ENCODE data around the gene SPACA4.

SPACA4 gene

DNA sequence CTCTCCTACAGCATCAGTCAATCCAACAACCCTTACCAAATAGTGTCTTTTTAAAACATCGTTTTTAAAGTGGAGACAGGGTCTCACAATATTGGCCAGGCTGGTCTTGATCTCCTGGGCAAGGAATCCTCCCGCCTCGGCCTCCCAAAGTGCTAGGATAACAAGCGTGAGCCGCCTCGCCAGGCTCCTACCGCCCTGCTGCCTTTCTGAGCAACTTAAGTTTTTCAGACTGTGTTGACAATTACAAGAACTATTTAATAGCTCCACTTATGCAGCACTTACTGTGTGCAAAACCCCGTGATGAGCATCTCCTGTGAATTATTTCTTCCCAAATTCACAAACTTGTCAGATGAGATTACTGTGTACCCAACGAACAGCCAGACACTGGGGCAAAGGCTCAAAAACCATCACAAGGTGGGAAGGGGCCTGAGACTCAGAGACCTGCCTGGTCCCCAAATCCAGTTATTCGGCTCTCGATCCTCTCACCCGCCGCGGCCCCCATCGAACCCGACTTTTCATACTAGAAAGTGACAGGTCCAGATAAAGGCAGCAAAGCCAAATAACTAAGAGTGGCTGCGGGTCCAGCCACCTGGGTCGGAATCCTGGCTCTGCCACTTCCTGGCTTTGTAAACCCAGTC, 11.9 kb downstream of the SPACA4 start:
- in situ Hi-C loops (cut with MboI; ENCODE audit: low sequenced_read_pairs): no loop called here

DNA sequence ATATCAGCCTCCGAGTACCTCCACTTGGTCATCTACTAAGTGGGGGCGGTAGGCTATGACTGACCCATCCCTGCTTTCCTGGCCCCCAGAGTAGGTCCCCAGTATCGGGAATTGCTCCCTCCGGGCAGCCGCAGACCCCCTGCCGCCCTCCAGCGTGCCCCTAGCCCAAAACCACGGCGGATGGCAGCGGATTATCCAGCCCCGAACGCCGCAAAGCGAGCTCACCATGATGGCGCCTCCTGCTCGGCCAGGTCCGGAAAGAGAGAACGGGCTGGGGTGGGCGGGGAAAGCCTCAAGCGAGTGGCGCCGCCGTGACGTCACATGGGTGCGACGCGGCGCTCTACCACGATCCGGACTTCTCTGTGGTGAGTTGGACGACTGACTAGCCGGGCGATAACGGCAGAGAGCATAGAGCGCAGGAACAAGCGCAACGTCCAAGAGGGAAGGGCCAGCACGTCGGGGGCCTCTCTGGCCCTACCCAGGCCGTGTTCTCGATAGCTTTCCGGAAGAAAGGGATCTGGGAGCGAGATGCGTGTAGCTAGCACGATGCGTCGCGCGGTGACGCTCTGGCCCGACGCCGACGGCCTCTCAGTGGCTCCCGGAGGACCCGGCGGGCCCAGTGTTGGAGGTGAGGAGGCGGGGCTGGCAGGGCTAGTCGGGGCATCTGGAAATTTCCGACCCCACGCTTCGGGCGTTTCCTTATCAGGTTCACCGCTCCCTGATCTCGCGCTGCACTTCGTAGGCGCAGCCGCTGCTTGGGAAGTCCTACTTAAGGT, 12.6 kb downstream of the SPACA4 start, which contains the start of the genes RPL18 and SPHK2:
Gene RPL18, minus strand, starts transcription at position 263 of the 776 bp plus-strand sequence. Its CDS starts 35 bp downstream, at position 228.
Gene SPHK2, plus strand, starts transcription at position 591 of the 776 bp plus-strand sequence. CDS start 1,009 bp downstream, outside the sequence.
- in situ Hi-C loops (cut with MboI; ENCODE audit: low sequenced_read_pairs): no loop called here

DNA sequence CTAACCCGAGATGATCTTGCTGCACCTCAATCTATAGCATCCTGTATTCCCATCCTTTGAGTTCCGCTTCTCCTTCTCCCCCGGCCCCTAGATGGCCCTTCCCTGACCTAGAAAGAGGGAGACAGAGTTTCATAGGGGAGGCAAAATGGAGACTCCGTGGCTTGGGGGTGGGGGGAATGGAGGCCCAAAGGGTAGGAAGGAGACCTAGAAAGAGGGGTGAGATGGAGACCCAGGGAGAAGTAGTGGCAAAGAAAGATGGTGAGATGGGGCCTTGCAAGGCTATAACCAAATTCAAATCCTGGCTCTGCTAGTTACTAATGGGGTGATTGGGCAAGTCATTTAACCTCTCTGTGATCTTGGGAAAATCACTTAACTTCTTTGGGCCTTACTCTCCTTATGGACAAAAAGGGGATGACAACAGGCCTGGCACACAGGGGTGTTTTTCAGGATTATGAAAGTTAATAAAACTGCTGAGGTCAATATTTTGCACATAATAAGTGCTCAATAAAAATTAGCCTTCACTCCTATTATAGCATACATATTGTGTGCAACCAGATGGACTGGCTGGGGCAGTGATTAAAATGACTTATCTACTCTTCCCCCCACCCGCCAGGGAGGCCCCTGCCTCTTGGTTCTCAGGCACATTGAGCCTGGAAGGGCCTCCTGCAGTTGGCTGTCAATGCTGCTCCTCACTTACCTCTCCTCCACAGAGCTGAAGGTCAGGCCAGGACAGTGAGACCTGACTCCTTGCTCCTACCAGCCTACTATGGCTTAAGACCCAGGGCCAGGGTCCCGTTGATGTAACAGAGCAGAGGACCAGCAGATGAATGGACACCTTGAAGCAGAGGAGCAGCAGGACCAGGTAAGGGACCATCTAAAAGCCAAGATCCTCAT, 13.4 kb downstream of the SPACA4 start:
- in situ Hi-C loops (cut with MboI; ENCODE audit: low sequenced_read_pairs): no loop called here

DNA sequence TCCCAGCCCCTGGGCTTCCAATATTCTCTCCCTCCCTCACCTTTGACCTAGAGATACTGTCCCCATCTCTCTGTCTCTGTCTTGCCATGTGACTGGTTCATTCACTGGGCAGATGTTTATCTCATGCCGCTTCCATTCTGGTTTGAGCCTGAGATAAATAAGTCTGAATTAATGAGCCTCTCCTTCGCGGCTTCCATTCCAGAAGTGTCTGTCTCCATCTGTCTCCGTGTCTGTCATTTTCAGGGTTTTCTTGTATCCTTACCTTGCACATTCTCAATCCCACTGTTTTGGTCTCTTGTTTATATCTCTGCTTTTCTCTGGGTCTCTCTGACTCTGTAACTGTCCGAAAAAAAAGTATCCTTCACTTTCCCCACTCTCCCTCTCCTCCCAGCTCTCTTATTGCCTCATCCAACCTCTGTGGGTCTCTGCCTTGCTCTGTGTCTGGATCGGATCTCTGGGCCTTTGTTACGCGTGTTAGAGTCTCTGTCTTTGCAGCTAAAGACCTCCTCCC, 17.1 kb downstream of the SPACA4 start:
- in situ Hi-C loops (cut with MboI; ENCODE audit: low sequenced_read_pairs): no loop called here

DNA sequence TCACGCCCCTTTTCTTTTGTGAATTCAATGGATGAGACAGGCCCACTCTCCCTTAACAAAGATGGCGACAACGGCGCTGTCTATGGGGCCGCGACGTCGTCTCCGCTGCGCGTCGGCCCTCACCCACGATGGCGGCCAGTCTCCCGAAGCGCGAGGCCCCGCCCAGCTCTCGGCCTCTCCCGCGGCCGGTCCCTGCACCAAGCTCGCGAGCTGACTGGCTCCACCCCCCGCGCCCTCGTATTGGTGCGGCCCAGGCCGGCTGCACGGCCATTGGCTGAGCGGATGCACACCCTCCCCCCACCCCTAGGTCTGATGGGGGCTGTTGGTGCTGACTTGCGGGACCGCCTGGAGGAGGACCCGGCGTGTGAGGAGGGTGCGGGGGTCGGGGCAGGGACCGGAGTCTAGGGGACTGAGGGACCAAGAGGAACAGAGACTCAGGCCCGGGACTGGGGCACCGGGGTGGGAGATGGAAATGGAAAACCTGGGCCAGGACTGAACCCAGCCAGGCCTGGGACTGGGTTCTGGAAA, 17.6 kb downstream of the SPACA4 start:
- in situ Hi-C loops (cut with MboI; ENCODE audit: low sequenced_read_pairs): no loop called here

DNA sequence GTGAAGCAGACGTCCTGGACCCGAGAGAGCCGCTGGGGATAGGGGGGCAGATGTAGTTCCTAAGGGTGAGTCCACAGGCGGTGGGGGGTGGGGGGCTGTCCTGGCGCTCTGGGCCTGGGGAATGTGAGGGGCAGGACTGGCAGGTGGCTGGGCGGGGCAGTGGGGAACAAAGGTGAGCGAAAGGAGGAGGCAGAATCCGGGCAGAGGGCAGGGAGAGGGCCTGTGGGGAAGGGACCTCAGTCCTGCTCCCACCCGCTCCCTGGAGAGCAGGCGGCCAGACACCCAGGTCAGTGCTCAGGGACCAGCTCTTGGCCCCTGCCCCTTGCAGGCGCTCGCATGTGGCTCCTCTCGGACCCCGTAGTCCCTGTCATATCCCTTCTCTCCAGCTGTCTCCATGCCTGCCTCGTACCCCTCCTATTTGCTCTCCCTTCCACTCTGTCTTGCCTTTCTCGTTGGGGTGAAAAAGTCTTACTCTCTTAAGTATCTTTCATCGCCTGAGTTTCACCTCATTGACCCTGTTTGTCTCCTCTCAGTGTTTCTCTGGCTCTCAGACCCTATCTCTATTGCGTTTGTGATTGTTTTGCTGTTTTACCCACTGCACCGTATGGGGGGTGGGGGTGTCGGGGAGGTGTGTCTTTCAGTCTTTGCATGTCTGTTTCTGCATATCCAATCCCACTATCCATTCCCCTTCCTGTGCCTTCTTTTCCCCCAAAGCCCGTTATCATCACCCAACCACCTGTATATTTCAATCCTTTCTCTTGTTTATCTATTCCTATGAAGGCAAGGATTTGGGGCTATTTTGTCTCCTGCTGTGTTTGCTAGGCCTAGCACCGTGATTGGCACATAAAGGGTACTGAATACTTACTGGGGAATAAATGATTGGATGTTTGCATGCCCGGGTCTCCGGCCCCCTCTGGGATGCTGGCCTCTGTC, 18.5 kb downstream of the SPACA4 start:
- in situ Hi-C loops (cut with MboI; ENCODE audit: low sequenced_read_pairs): loop anchor here (25.0 kb wide), 1 partner anchor 337 kb away; the partner anchor contains the start of genes BAX and FTL

DNA sequence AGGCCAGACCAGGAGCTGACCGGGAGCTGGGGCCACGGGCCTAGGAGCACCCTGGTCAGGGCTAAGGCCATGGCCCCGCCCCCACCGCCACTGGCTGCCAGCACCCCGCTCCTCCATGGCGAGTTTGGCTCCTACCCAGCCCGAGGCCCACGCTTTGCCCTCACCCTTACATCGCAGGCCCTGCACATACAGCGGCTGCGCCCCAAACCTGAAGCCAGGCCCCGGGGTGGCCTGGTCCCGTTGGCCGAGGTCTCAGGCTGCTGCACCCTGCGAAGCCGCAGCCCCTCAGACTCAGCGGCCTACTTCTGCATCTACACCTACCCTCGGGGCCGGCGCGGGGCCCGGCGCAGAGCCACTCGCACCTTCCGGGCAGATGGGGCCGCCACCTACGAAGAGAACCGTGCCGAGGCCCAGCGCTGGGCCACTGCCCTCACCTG, 19.4 kb downstream of the SPACA4 start:
- in situ Hi-C loops (cut with MboI; ENCODE audit: low sequenced_read_pairs): loop anchor here (25.0 kb wide), 1 partner anchor 336 kb away; the partner anchor contains the start of genes BAX and FTL

DNA sequence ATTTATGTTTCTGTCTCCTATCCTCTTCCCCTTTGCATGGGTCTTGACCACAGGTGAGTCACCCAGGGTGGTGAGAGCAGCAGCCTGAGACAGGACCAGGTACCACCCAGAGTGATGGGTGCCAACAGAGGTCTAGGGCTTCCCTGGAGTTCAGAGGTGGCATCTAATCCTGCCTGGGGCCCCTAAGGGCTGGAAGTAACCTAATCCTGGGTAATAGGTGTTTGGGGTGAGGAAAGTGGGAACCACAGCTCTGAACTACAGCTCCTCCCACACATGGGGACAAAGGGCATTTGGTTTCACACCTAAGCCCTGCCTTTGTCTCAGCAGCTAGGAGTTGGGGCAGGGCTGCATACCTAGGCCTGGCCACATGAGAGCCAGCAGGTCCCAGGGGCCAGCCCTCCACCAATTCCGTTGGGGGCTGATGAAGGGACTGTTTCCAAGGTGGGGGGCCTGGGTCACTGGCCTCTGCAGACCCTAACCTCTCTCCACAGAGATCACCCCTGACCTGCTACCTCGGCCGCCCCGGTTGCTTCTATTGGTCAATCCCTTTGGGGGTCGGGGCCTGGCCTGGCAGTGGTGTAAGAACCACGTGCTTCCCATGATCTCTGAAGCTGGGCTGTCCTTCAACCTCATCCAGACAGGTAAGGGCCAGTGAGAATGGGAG, 20.8 kb downstream of the SPACA4 start:
- in situ Hi-C loops (cut with MboI; ENCODE audit: low sequenced_read_pairs): loop anchor here (25.0 kb wide), 1 partner anchor 335 kb away; the partner anchor contains the start of genes BAX and FTL

DNA sequence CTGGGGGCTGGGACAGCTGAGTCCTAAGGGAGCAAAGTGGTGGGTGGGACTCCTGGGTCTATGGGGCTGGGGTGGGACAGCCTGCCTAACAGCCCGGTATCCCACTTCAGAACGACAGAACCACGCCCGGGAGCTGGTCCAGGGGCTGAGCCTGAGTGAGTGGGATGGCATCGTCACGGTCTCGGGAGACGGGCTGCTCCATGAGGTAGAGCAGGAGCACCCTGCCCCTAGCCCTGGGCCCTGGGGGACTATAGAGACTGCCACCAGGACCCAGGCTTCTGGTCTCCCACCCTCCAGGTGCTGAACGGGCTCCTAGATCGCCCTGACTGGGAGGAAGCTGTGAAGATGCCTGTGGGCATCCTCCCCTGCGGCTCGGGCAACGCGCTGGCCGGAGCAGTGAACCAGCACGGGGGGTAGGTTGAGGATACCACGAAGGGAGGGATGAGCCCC, 21.3 kb downstream of the SPACA4 start:
- in situ Hi-C loops (cut with MboI; ENCODE audit: low sequenced_read_pairs): loop anchor here (25.0 kb wide), 1 partner anchor 334 kb away; the partner anchor contains the start of genes BAX and FTL

DNA sequence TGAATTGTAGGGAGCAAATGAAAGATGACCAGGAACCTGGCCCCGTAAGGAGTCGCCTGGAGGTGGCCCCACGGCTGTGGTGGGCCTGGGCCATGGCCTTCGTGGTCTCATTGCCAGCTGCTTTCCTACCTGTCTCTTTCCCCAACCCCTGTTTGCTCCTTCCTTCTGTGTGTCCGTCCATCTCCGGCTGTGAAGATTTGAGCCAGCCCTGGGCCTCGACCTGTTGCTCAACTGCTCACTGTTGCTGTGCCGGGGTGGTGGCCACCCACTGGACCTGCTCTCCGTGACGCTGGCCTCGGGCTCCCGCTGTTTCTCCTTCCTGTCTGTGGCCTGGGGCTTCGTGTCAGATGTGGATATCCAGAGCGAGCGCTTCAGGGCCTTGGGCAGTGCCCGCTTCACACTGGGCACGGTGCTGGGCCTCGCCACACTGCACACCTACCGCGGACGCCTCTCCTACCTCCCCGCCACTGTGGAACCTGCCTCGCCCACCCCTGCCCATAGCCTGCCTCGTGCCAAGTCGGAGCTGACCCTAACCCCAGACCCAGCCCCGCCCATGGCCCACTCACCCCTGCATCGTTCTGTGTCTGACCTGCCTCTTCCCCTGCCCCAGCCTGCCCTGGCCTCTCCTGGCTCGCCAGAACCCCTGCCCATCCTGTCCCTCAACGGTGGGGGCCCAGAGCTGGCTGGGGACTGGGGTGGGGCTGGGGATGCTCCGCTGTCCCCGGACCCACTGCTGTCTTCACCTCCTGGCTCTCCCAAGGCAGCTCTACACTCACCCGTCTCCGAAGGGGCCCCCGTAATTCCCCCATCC, 22.1 kb downstream of the SPACA4 start:
- in situ Hi-C loops (cut with MboI; ENCODE audit: low sequenced_read_pairs): loop anchor here (25.0 kb wide), 1 partner anchor 334 kb away; the partner anchor contains the start of genes BAX and FTL

DNA sequence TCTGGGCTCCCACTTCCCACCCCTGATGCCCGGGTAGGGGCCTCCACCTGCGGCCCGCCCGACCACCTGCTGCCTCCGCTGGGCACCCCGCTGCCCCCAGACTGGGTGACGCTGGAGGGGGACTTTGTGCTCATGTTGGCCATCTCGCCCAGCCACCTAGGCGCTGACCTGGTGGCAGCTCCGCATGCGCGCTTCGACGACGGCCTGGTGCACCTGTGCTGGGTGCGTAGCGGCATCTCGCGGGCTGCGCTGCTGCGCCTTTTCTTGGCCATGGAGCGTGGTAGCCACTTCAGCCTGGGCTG, 22.7 kb downstream of the SPACA4 start:
- in situ Hi-C loops (cut with MboI; ENCODE audit: low sequenced_read_pairs): loop anchor here (25.0 kb wide), 1 partner anchor 333 kb away; the partner anchor contains the start of genes BAX and FTL

DNA sequence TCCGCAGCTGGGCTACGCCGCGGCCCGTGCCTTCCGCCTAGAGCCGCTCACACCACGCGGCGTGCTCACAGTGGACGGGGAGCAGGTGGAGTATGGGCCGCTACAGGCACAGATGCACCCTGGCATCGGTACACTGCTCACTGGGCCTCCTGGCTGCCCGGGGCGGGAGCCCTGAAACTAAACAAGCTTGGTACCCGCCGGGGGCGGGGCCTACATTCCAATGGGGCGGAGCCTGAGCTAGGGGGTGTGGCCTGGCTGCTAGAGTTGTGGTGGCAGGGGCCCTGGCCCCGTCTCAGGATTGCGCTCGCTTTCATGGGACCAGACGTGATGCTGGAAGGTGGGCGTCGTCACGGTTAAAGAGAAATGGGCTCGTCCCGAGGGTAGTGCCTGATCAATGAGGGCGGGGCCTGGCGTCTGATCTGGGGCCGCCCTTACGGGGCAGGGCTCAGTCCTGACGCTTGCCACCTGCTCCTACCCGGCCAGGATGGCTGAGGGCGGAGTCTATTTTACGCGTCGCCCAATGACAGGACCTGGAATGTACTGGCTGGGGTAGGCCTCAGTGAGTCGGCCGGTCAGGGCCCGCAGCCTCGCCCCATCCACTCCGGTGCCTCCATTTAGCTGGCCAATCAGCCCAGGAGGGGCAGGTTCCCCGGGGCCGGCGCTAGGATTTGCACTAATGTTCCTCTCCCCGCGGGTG, 23.2 kb downstream of the SPACA4 start:
- in situ Hi-C loops (cut with MboI; ENCODE audit: low sequenced_read_pairs): loop anchor here (25.0 kb wide), 1 partner anchor 333 kb away; the partner anchor contains the start of genes BAX and FTL

DNA sequence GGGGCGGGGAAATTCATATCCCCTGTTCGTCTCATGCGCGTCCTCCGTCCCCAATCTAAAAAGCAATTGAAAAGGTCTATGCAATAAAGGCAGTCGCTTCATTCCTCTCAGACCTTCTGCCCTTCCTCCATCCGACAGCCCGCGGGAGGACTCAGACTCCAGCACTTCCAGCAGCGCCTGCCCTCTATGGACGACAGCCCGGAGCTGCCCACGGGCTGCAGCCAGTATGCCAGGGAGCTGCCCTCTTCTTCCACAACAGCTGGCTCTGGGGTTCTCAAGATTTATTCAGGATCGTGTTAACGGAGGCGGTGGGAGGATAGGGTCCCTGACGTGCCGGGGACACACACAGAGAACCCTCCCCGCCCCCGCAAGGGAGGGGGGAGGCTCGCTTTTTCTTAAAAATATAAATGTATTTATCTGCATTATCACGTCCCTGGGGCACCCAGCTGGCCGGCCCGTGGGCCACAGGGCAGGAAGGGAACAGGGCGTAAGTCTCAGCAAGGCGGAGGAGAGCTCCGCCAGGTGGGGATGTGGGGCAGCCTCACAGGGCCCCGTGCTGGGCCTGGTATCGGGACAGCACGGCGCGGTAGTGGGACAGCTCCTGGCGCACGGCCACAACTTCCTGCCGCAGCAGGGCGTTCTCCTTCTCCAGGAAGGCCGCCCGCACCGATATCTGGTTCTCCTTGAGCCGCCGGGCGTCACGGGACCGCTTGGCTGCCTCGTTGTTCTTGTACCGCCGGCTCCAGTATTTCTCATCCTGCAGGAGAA, 23.9 kb downstream of the SPACA4 start:
- in situ Hi-C loops (cut with MboI; ENCODE audit: low sequenced_read_pairs): loop anchor here (25.0 kb wide), 1 partner anchor 332 kb away; the partner anchor contains the start of genes BAX and FTL

DNA sequence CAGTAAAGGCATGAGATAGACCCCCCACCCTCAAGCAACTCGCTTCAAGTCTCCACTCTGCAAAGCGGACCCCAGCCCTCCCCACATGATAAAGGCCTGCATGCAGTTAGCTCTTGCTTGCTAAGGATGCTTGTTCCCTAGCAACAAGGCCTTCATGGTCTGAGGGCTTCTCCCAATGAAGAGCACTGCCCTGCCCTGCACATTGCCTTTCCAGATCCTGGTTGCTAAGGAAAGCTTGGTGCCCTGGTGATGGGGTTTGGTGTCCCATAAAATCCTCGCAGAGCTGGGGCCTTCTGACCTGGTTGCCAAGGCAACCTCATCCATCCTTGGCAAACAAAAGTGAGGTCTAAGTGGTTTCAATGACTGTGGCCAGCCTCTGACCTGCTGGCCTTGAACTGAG, 24.7 kb downstream of the SPACA4 start:
- in situ Hi-C loops (cut with MboI; ENCODE audit: low sequenced_read_pairs): loop anchor here (25.0 kb wide), 1 partner anchor 331 kb away; the partner anchor contains the start of genes BAX and FTL

DNA sequence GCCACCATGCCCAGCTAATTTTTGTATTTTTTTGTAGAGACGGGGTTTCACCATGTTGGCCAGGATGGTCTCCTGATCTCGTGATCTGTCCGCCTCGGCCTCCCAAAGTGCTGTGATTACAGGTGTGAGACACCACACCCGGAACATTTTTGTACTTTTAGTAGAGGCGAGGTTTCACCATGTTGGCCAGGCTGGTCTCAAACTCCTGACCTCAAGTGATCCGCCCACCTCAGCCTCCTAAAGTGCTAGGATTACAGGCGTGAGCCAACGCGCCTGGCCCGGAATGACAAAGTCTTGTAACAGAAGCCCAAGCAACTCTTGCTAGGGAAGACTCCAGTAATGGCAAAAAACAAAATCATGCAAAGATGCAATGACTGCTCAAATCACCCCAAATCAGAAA, 25.7 kb downstream of the SPACA4 start:
- in situ Hi-C loops (cut with MboI; ENCODE audit: low sequenced_read_pairs): loop anchor here (25.0 kb wide), 1 partner anchor 330 kb away; the partner anchor contains the start of genes BAX and FTL

DNA sequence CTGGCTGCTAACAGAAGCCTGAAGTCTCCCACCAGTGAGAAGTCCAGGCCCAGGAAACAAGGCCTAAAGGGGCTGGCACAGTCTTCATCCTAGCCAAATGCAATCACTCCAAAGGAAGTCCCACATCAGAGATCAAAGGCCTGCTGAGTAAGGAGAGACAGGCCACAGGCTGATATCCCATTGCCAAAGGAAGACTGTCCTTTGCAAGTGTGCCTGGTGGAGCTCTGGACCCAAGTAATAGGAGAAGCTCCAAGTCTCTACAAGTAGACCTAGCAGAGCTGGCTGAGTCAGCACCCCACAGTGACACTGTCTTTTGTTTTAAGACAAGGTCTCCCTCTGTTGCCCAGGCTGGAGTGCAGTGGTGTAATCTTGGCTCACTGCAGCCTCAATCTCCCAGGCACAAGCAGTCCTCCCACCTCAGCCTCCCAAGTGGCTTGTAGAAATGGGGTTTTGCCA, 26.2 kb downstream of the SPACA4 start:
- in situ Hi-C loops (cut with MboI; ENCODE audit: low sequenced_read_pairs): loop anchor here (25.0 kb wide), 1 partner anchor 330 kb away; the partner anchor contains the start of genes BAX and FTL
